ENCODE results near the gene ATP7B. TPM values are rescaled to one million over a fixed set of nuclear protein-coding genes. Genes with fewer than 3 reads are reported as not detected.

Gene ATP7B
- total RNA-seq, 2 donors from 2014 or later, result 20.4 to 29.2 TPM

- H3K4me3 ChIP-seq (ENCODE audit: low read length), result no peak overlapping the region
- Mint-ChIP-seq H3K4me1 (peaks cover 4% of the 10 kb centered on the region), H3K9me3 (no peaks in the 10 kb centered on the region), H3K27me3 (ENCODE audit: insufficient read depth) (peaks cover 2% of the 10 kb centered on the region), H3K4me3 (no peak overlapping the region), H3K36me3 (ENCODE audit: low read depth) (peaks cover 4% of the 10 kb centered on the region), H3K27ac (no peak overlapping the region)
- no peaks in the 10 kb centered on the region for H3K36me3 ChIP-seq (ENCODE audit: control insufficient read depth, insufficient read depth, low read length)
- H3K9ac ChIP-seq (ENCODE audit: extremely low read depth, low read length, poor library complexity, severe bottlenecking), result no peak overlapping the region
- DNase-seq, result no peak
- peaks cover 4% of the 10 kb centered on the region for H3K4me1 ChIP-seq (ENCODE audit: control insufficient read depth, insufficient read depth, low read length)
- H3K27me3 ChIP-seq (ENCODE audit: control insufficient read depth, insufficient read depth, low read length, poor library complexity, severe bottlenecking), result no peaks in the 10 kb centered on the region
- no peaks in the 10 kb centered on the region for H3K9me3 ChIP-seq (ENCODE audit: control insufficient read depth, low read length)
- TF ChIP-seq CTCF (conservative IDR thresholded peaks at IDR 0.05), result no peak
- H3K27ac ChIP-seq (ENCODE audit: low read depth, low read length), result no peak overlapping the region
- WGBS, 2 experiments (ENCODE audit: insufficient coverage in 1 of 2, insufficient read length in 1 of 2), result 88 to 92% methylated on average over 8 of the region's 8 CpGs
Measured at GRCh38 chr13:51920786-51921185, 90.5 kb downstream of the ATP7B start.

- Histone ChIP-seq H3K9me3 (ENCODE audit: control insufficient read depth, low read length) (no peaks in the 10 kb centered on the region), H3K4me3 (ENCODE audit: low read length) (no peak overlapping the region), H3K4me1 (ENCODE audit: control insufficient read depth, insufficient read depth, low read length) (peaks cover 4% of the 10 kb centered on the region), H3K9ac (ENCODE audit: extremely low read depth, low read length, poor library complexity, severe bottlenecking) (no peak overlapping the region), H3K36me3 (ENCODE audit: control insufficient read depth, insufficient read depth, low read length) (no peaks in the 10 kb centered on the region), H3K27me3 (ENCODE audit: control insufficient read depth, insufficient read depth, low read length, poor library complexity, severe bottlenecking) (no peaks in the 10 kb centered on the region), H3K27ac (ENCODE audit: low read depth, low read length) (no peak overlapping the region)
- DNase-seq, result peak; percentile 45
- no peak overlapping the region for H3K4me3 Mint-ChIP-seq
- H3K9me3 Mint-ChIP-seq, result no peaks in the 10 kb centered on the region
- H3K36me3 Mint-ChIP-seq (ENCODE audit: low read depth), result peaks cover 4% of the 10 kb centered on the region
- no peak overlapping the region for H3K27ac Mint-ChIP-seq
- TF ChIP-seq CTCF (conservative IDR thresholded peaks at IDR 0.05), result no peak
- H3K4me1 Mint-ChIP-seq, result peaks cover 4% of the 10 kb centered on the region
- WGBS, 2 experiments (ENCODE audit: insufficient coverage in 1 of 2, insufficient read length in 1 of 2), result 86 to 92% methylated on average over 2 to 3 of the region's 3 CpGs
- H3K27me3 Mint-ChIP-seq (ENCODE audit: insufficient read depth), result peaks cover 2% of the 10 kb centered on the region
Measured at GRCh38 chr13:51920267-51920666, 91.0 kb downstream of the ATP7B start.

- Mint-ChIP-seq H3K27me3 (ENCODE audit: insufficient read depth) (peaks cover under 1% of the 10 kb centered on the region), H3K4me1 (peaks cover 4% of the 10 kb centered on the region), H3K36me3 (ENCODE audit: low read depth) (peaks cover 4% of the 10 kb centered on the region), H3K9me3 (no peaks in the 10 kb centered on the region), H3K4me3 (no peak overlapping the region), H3K27ac (no peak overlapping the region)
- Histone ChIP-seq H3K4me3 (ENCODE audit: low read length) (no peak overlapping the region), H3K4me1 (ENCODE audit: control insufficient read depth, insufficient read depth, low read length) (peaks cover 4% of the 10 kb centered on the region), H3K9ac (ENCODE audit: extremely low read depth, low read length, poor library complexity, severe bottlenecking) (no peak overlapping the region), H3K27ac (ENCODE audit: low read depth, low read length) (no peak overlapping the region), H3K27me3 (ENCODE audit: control insufficient read depth, insufficient read depth, low read length, poor library complexity, severe bottlenecking) (no peaks in the 10 kb centered on the region), H3K36me3 (ENCODE audit: control insufficient read depth, insufficient read depth, low read length) (no peaks in the 10 kb centered on the region), H3K9me3 (ENCODE audit: control insufficient read depth, low read length) (no peaks in the 10 kb centered on the region)
- 93 to 96% methylated on average over 8 to 9 of the region's 9 CpGs for WGBS, 2 experiments (ENCODE audit: insufficient coverage in 1 of 2, insufficient read length in 1 of 2)
- no peak for DNase-seq
- no peak for TF ChIP-seq CTCF (conservative IDR thresholded peaks at IDR 0.05)
Measured at GRCh38 chr13:51919531-51919930, 91.7 kb downstream of the ATP7B start.
